HG03039 (cell line): ENCODE results near the gene RANBP2.
"Not testable (repeated sequence)": the region's sequence is repeated elsewhere in the genome, so short reads cannot be mapped to it uniquely, and the experiment has no call there.

Experiments
- ATAC-seq: cut with Tn5 transposase; IDR thresholded peaks from one replicate; pipeline ENCODE4 v1.9.1; 2021; ENCODE audit warnings: mild to moderate bottlenecking, moderate library complexity; ENCODE audit not compliant: unreplicated experiment

Gene RANBP2

GRCh38 chr2:108719149-108720044 is at the start of gene RANBP2:
RANBP2 (plus strand) TSS chr2:108719482; CDS start chr2:108719607, 125 bp downstream.
- ATAC-seq, result peak; percentile 98

GRCh38 chr2:108670282-108670681 is 49.0 kb upstream of the RANBP2 start:
- ATAC-seq, result not testable (repeated sequence)

GRCh38 chr2:108672200-108672805 is 47.0 kb upstream of the RANBP2 start:
- ATAC-seq, result not testable (repeated sequence)

GRCh38 chr2:108676522-108676921 is 42.8 kb upstream of the RANBP2 start:
- not testable (repeated sequence) for ATAC-seq

GRCh38 chr2:108677239-108677744 is 42.0 kb upstream of the RANBP2 start:
- ATAC-seq, result not testable (repeated sequence)

GRCh38 chr2:108678198-108678651 is 41.1 kb upstream of the RANBP2 start:
- ATAC-seq, result not testable (repeated sequence)

GRCh38 chr2:108680805-108681204 is 38.5 kb upstream of the RANBP2 start:
- ATAC-seq, result not testable (repeated sequence)

- not testable (repeated sequence) for ATAC-seq
Observed at GRCh38 chr2:108688818-108689756, 30.2 kb upstream of the RANBP2 start.

- not testable (repeated sequence) for ATAC-seq
Observed at GRCh38 chr2:108690001-108690400, 29.3 kb upstream of the RANBP2 start.

- ATAC-seq, result no peak
Observed at GRCh38 chr2:108691447-108691846, 27.8 kb upstream of the RANBP2 start.

- ATAC-seq, result no peak
Observed at GRCh38 chr2:108701208-108701607, 18.1 kb upstream of the RANBP2 start.

GRCh38 chr2:108701806-108702205 is 17.5 kb upstream of the RANBP2 start:
- ATAC-seq, result no peak

GRCh38 chr2:108704871-108705270 is 14.4 kb upstream of the RANBP2 start:
- no peak for ATAC-seq

GRCh38 chr2:108707300-108707699 is 12.0 kb upstream of the RANBP2 start:
- no peak for ATAC-seq

- ATAC-seq, result not testable (repeated sequence)
Observed at GRCh38 chr2:108716971-108717370, 2.3 kb upstream of the RANBP2 start.

GRCh38 chr2:108726048-108726447 is 6.8 kb downstream of the RANBP2 start:
- ATAC-seq, result not testable (repeated sequence)

- ATAC-seq, result not testable (repeated sequence)
Observed at GRCh38 chr2:108734656-108735055, 15.4 kb downstream of the RANBP2 start.

- ATAC-seq, result not testable (repeated sequence)
Observed at GRCh38 chr2:108757973-108758372, 38.7 kb downstream of the RANBP2 start.

GRCh38 chr2:108762618-108763017 is 43.3 kb downstream of the RANBP2 start:
- ATAC-seq, result not testable (repeated sequence)

GRCh38 chr2:108766671-108767070 is 47.4 kb downstream of the RANBP2 start:
- ATAC-seq, result not testable (repeated sequence)
